ENCODE data around the gene KLF1.
A peak's percentile ranks its signal among the peaks of the same experiment; 100 is the strongest.
"Not testable (repeated sequence)": the region's sequence is repeated elsewhere in the genome, so short reads cannot be mapped to it uniquely, and the experiment has no call there.

The KLF1 gene

DNA sequence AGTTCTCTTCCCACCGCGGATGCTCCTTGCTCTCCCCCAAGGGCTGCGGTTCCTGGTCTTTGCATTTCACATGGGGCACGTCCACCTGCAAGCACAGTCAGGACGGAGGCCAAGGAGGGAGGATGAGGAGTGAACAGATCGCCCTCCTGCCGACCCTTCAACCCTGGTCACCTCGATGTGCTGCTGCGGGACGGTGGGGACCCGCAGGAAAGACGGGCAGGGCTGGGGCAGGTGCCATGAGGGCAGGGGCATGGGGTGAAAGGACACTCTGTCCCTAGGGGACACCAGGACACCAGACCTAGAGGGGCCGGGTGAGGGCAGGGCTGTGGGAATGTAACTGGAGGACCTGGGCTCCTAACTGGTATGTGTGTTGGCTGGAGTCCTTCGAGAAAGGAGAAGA lies 31.3 kb upstream of the KLF1 start:
- H3K36me3 ChIP-seq (ENCODE audit: control insufficient read depth in 2 of 2, insufficient read depth in 2 of 2, low read length in 2 of 2) = peaks cover 11% of the 10 kb centered on the region in 2 donors
- H3K4me1 ChIP-seq (ENCODE audit: control insufficient read depth in 2 of 2, insufficient read depth in 2 of 2, low read length in 2 of 2) = peaks cover 4 to 6% of the 10 kb centered on the region in 2 donors
- H3K27ac ChIP-seq (ENCODE audit: low read depth in 2 of 2, low read length in 2 of 2) = no peak overlapping the region
- no peak overlapping the region for H3K4me3 ChIP-seq (ENCODE audit: low read length in 2 of 2)
- no peak overlapping the region for H3K9ac ChIP-seq (ENCODE audit: low read depth in 1 of 2, low read length in 2 of 2)
- H3K27me3 ChIP-seq (ENCODE audit: control insufficient read depth in 2 of 2, insufficient read depth in 2 of 2, low read length in 2 of 2) = no peaks in the 10 kb centered on the region
- H3K9me3 ChIP-seq (ENCODE audit: control insufficient read depth in 2 of 2, low read length in 2 of 2) = no peaks in the 10 kb centered on the region

DNA sequence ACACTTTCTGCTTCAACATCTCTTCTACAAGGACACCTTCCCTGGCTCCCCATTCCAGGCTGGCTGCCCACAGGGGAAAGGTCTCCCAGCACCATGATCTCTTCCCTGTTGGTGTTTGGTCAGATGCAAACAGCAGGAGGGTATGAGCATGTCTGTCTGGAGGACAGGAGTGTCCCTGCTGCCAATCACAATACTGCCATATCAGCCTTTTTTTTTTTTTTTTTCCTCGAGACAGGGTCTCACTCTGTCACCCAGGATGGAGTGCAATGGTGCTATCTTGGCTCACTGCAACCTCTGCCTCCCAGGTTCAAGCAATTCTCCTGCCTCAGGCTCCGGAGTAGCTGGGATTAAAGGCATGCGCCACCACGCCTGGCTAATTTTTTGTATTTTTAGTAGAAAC lies 28.9 kb upstream of the KLF1 start:
- H3K27ac ChIP-seq (ENCODE audit: low read depth in 2 of 2, low read length in 2 of 2); H3K9me3 ChIP-seq (ENCODE audit: control insufficient read depth in 2 of 2, low read length in 2 of 2); H3K36me3 ChIP-seq (ENCODE audit: control insufficient read depth in 2 of 2, insufficient read depth in 2 of 2, low read length in 2 of 2); H3K4me3 ChIP-seq (ENCODE audit: low read length in 2 of 2); H3K27me3 ChIP-seq (ENCODE audit: control insufficient read depth in 2 of 2, insufficient read depth in 2 of 2, low read length in 2 of 2); H3K9ac ChIP-seq (ENCODE audit: low read depth in 1 of 2, low read length in 2 of 2): not testable (repeated sequence)
- peaks cover 8 to 14% of the 10 kb centered on the region in 2 donors for H3K4me1 ChIP-seq (ENCODE audit: control insufficient read depth in 2 of 2, insufficient read depth in 2 of 2, low read length in 2 of 2)

DNA sequence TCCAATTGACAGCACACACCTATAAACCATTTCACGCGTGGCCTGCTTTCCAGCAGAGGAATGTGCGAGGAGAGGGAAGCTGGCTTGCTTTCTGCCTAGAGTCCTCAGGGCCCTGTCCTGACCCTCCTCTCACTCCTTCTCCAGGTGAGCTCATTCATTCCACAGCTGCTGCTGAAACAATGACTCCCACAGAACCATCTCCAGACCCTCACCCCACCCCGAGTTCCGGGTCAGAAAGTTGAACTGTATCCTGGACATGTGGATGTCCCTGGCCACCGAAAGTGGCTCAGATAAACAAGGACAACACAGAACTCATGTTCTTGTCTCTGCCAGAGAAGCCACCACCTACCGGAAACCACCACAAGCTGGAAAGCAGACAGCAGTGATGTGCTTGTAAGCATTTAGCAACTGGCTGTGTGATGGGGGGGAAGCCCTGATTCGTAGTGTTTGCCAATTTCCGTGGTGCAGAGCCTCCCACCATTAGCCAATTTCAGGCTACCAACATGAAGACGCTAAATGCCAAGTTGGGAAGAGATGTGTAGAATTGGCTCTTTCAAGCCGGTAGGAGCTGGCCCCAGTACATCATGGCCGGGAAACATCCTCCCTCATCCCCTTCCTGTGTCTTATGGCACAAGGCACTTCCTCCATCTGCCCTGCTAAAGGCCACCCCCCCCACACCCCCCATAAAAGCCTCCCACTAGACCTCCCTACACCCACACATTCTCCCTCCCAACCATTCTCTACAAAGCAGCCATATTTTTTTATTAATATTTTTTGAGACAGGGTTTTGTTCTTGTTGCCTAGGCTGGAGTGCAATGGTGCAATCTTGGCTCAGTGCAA lies 27.1 kb upstream of the KLF1 start:
- no peaks in the 10 kb centered on the region for H3K36me3 ChIP-seq (ENCODE audit: control insufficient read depth in 2 of 2, insufficient read depth in 2 of 2, low read length in 2 of 2)
- no peak overlapping the region for H3K9ac ChIP-seq (ENCODE audit: low read depth in 1 of 2, low read length in 2 of 2)
- peaks cover 8 to 11% of the 10 kb centered on the region in 2 donors for H3K4me1 ChIP-seq (ENCODE audit: control insufficient read depth in 2 of 2, insufficient read depth in 2 of 2, low read length in 2 of 2)
- peak overlapping the region in 1 of 2 donors; percentile 28 for H3K4me3 ChIP-seq (ENCODE audit: low read length in 2 of 2)
- H3K27ac ChIP-seq (ENCODE audit: low read depth in 2 of 2, low read length in 2 of 2) = peak overlapping the region; percentile 64 to 66
- H3K27me3 ChIP-seq (ENCODE audit: control insufficient read depth in 2 of 2, insufficient read depth in 2 of 2, low read length in 2 of 2) = no peaks in the 10 kb centered on the region
- H3K9me3 ChIP-seq (ENCODE audit: control insufficient read depth in 2 of 2, low read length in 2 of 2) = no peaks in the 10 kb centered on the region

DNA sequence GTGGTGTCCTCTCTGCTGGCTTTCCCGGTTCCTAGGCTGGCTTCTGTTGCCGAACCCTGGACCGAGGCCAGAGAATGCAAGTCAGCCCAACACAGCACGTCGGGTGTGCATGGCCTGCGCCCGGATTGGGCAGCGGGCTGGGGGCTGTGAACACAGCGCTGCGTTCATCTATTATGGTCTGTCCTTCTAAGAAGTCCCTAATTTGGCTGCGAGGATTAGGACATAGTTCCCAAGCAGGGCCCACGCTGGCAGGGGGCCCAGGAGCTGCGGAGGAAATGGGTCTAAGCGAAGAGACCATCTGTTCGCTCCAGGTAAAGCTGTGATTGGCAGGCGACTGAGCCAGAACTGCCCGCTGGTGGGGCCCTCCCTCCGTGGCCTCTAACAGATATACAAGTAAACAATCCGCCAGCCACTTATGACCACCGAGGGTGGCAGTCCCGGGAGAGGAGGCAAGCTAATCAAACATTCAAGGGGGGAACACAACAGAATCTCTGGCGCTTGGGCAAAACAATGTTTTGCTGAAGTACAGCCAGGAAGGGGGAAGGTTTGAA lies 26.1 kb upstream of the KLF1 start:
- H3K27me3 ChIP-seq (ENCODE audit: control insufficient read depth in 2 of 2, insufficient read depth in 2 of 2, low read length in 2 of 2) = no peaks in the 10 kb centered on the region
- peaks cover 5 to 8% of the 10 kb centered on the region in 2 donors for H3K4me1 ChIP-seq (ENCODE audit: control insufficient read depth in 2 of 2, insufficient read depth in 2 of 2, low read length in 2 of 2)
- no peaks in the 10 kb centered on the region for H3K9me3 ChIP-seq (ENCODE audit: control insufficient read depth in 2 of 2, low read length in 2 of 2)
- no peaks in the 10 kb centered on the region for H3K36me3 ChIP-seq (ENCODE audit: control insufficient read depth in 2 of 2, insufficient read depth in 2 of 2, low read length in 2 of 2)
- peak overlapping the region in 1 of 2 donors; percentile 2 for H3K4me3 ChIP-seq (ENCODE audit: low read length in 2 of 2)
- peak overlapping the region; percentile 10 for H3K9ac ChIP-seq (ENCODE audit: low read depth in 1 of 2, low read length in 2 of 2)
- H3K27ac ChIP-seq (ENCODE audit: low read depth in 2 of 2, low read length in 2 of 2) = peak overlapping the region; percentile 35 to 64

DNA sequence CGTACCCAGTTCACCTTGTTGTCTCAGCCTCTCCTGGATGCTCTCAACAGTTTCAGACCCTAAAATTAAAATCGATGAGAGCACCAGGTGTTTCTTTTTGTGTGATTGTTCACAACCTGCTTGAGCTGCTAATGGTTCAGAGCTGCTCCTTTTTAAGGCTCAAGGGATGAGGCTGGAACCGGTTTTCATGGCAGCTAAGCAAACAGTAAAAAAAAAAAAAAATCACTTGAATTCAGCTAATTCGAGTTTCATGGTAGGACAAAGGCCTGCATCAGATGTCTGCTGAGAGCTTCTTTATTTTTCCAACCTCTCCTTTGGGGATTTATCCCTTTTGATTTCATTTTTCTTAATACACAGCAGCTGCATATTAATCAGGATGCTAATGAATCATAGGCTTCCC lies 25.6 kb upstream of the KLF1 start:
- Histone ChIP-seq H3K27ac (ENCODE audit: low read depth in 2 of 2, low read length in 2 of 2) (peak overlapping the region; percentile 15 to 64), H3K9me3 (ENCODE audit: control insufficient read depth in 2 of 2, low read length in 2 of 2) (no peaks in the 10 kb centered on the region), H3K4me3 (ENCODE audit: low read length in 2 of 2) (no peak overlapping the region), H3K9ac (ENCODE audit: low read depth in 1 of 2, low read length in 2 of 2) (peak overlapping the region in 1 of 2 donors; percentile 10), H3K36me3 (ENCODE audit: control insufficient read depth in 2 of 2, insufficient read depth in 2 of 2, low read length in 2 of 2) (no peaks in the 10 kb centered on the region), H3K27me3 (ENCODE audit: control insufficient read depth in 2 of 2, insufficient read depth in 2 of 2, low read length in 2 of 2) (no peaks in the 10 kb centered on the region), H3K4me1 (ENCODE audit: control insufficient read depth in 2 of 2, insufficient read depth in 2 of 2, low read length in 2 of 2) (peaks cover 5 to 8% of the 10 kb centered on the region in 2 donors)

DNA sequence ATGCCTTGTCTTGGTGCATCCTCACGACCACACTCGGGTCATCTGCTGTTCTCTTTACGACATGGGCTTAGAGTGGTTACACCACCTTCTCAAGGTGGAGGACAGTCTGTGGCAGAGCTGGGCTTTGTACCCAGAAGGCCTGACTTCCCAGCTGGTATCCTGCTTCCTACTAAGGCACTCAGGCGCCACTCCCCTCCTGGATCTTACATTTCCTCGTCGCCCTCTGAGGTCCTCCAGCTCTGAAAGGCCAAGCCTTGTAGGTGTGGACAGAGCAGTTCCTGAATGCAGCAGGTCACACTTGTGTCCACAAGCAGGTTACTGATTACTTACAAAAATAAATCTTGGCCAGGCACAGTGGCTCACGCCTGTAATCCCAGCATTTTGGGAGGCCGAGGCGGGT lies 20.2 kb upstream of the KLF1 start:
- no peak overlapping the region for H3K4me3 ChIP-seq (ENCODE audit: low read length in 2 of 2)
- H3K4me1 ChIP-seq (ENCODE audit: control insufficient read depth in 2 of 2, insufficient read depth in 2 of 2, low read length in 2 of 2) = peaks cover 0 to under 1% of the 10 kb centered on the region in 2 donors
- H3K27ac ChIP-seq (ENCODE audit: low read depth in 2 of 2, low read length in 2 of 2) = peak overlapping the region in 1 of 2 donors; percentile 20
- H3K27me3 ChIP-seq (ENCODE audit: control insufficient read depth in 2 of 2, insufficient read depth in 2 of 2, low read length in 2 of 2) = no peaks in the 10 kb centered on the region
- no peaks in the 10 kb centered on the region for H3K36me3 ChIP-seq (ENCODE audit: control insufficient read depth in 2 of 2, insufficient read depth in 2 of 2, low read length in 2 of 2)
- no peaks in the 10 kb centered on the region for H3K9me3 ChIP-seq (ENCODE audit: control insufficient read depth in 2 of 2, low read length in 2 of 2)
- no peak overlapping the region for H3K9ac ChIP-seq (ENCODE audit: low read depth in 1 of 2, low read length in 2 of 2)

DNA sequence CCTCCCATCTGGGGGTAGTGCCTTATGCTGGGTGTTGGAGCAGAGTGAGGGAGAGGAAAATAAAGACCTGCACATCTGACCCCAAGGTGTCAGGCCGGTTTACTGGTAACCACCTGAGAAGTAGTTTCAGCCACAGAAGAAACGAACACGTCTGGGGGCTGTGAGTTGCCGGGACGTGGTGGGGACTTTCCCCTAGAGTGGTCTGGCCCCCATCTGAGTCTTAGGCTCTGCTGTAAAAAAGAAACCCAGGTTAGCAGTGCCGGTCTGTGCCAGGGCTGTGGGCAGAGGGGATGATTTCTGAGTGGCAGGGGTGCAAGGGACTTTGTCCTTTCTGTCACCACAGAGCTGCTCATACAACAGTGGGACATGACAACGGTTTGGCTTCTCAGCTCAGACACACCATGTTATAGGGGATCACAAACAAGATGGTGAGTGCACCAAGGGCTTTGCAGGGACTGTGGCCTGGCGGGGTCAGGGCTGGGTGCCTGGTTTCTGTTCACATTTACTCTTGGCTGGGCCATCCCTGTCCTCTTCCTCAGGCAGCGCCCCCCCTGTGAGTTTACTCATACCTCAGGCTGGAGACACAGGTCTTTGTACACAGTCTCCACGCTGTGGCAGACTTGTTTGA lies 13.0 kb upstream of the KLF1 start:
- Histone ChIP-seq H3K36me3 (ENCODE audit: control insufficient read depth in 2 of 2, insufficient read depth in 2 of 2, low read length in 2 of 2) (peaks cover 6 to 15% of the 10 kb centered on the region in 2 donors), H3K4me3 (ENCODE audit: low read length in 2 of 2) (no peak overlapping the region), H3K4me1 (ENCODE audit: control insufficient read depth in 2 of 2, insufficient read depth in 2 of 2, low read length in 2 of 2) (no peaks in the 10 kb centered on the region), H3K9me3 (ENCODE audit: control insufficient read depth in 2 of 2, low read length in 2 of 2) (no peaks in the 10 kb centered on the region), H3K27ac (ENCODE audit: low read depth in 2 of 2, low read length in 2 of 2) (no peak overlapping the region), H3K27me3 (ENCODE audit: control insufficient read depth in 2 of 2, insufficient read depth in 2 of 2, low read length in 2 of 2) (no peaks in the 10 kb centered on the region), H3K9ac (ENCODE audit: low read depth in 1 of 2, low read length in 2 of 2) (no peak overlapping the region)

- Histone ChIP-seq H3K9ac (ENCODE audit: low read depth in 1 of 2, low read length in 2 of 2) (no peak overlapping the region), H3K4me1 (ENCODE audit: control insufficient read depth in 2 of 2, insufficient read depth in 2 of 2, low read length in 2 of 2) (peaks cover 6 to 7% of the 10 kb centered on the region in 2 donors), H3K27ac (ENCODE audit: low read depth in 2 of 2, low read length in 2 of 2) (no peak overlapping the region), H3K4me3 (ENCODE audit: low read length in 2 of 2) (no peak overlapping the region), H3K27me3 (ENCODE audit: control insufficient read depth in 2 of 2, insufficient read depth in 2 of 2, low read length in 2 of 2) (no peaks in the 10 kb centered on the region), H3K9me3 (ENCODE audit: control insufficient read depth in 2 of 2, low read length in 2 of 2) (no peaks in the 10 kb centered on the region), H3K36me3 (ENCODE audit: control insufficient read depth in 2 of 2, insufficient read depth in 2 of 2, low read length in 2 of 2) (peaks cover 6 to 30% of the 10 kb centered on the region in 2 donors)
Observed at GRCh38 chr19:12896460-12896859, 9.5 kb upstream of the KLF1 start.

GRCh38 chr19:12893582-12893981 lies 6.6 kb upstream of the KLF1 start:
- Histone ChIP-seq H3K9ac (ENCODE audit: low read depth in 1 of 2, low read length in 2 of 2) (no peak overlapping the region), H3K27me3 (ENCODE audit: control insufficient read depth in 2 of 2, insufficient read depth in 2 of 2, low read length in 2 of 2) (no peaks in the 10 kb centered on the region), H3K27ac (ENCODE audit: low read depth in 2 of 2, low read length in 2 of 2) (no peak overlapping the region), H3K36me3 (ENCODE audit: control insufficient read depth in 2 of 2, insufficient read depth in 2 of 2, low read length in 2 of 2) (peaks cover 6 to 30% of the 10 kb centered on the region in 2 donors), H3K4me1 (ENCODE audit: control insufficient read depth in 2 of 2, insufficient read depth in 2 of 2, low read length in 2 of 2) (peaks cover 10 to 12% of the 10 kb centered on the region in 2 donors), H3K9me3 (ENCODE audit: control insufficient read depth in 2 of 2, low read length in 2 of 2) (no peaks in the 10 kb centered on the region), H3K4me3 (ENCODE audit: low read length in 2 of 2) (no peak overlapping the region)

GRCh38 chr19:12891553-12892021 lies 4.6 kb upstream of the KLF1 start:
- H3K27me3 ChIP-seq (ENCODE audit: control insufficient read depth in 2 of 2, insufficient read depth in 2 of 2, low read length in 2 of 2) = no peaks in the 10 kb centered on the region
- peak overlapping the region in 1 of 2 donors; percentile 74 for H3K27ac ChIP-seq (ENCODE audit: low read depth in 2 of 2, low read length in 2 of 2)
- H3K9ac ChIP-seq (ENCODE audit: low read depth in 1 of 2, low read length in 2 of 2) = peak overlapping the region; percentile 63 to 79
- peaks cover 10 to 12% of the 10 kb centered on the region in 2 donors for H3K4me1 ChIP-seq (ENCODE audit: control insufficient read depth in 2 of 2, insufficient read depth in 2 of 2, low read length in 2 of 2)
- peaks cover 0 to 23% of the 10 kb centered on the region in 2 donors for H3K36me3 ChIP-seq (ENCODE audit: control insufficient read depth in 2 of 2, insufficient read depth in 2 of 2, low read length in 2 of 2)
- peak overlapping the region; percentile 85 to 94 for H3K4me3 ChIP-seq (ENCODE audit: low read length in 2 of 2)
- no peaks in the 10 kb centered on the region for H3K9me3 ChIP-seq (ENCODE audit: control insufficient read depth in 2 of 2, low read length in 2 of 2)

All from mucosa of rectum (tissue), 2 donors.